IMR-90 (cell line): ENCODE data around the gene NISCH. TPM values are rescaled to one million over a fixed set of nuclear protein-coding genes. Genes with fewer than 3 reads are reported as not detected.
A peak's percentile ranks its signal among the peaks of the same experiment; 100 is the strongest.

Source experiments
- ATAC-seq: fragments of 200-7000 bp; cut with Tn5 transposase; 2 replicates; pipeline ENCODE4 v1.9.1; 2020; ENCODE audit warnings: low read depth, mild to moderate bottlenecking, moderate library complexity
- BruUV-seq: library from RNA; stranded (reverse); fragments of 400-500 nt; replicated peaks from 2 replicates; lab custom pipeline; 2021; lab: Mats Ljungman, UMichigan
- CTCF ChIA-PET: fragments of 300-600 bp; formaldehyde crosslinking; extraction: SDS; loops from one replicate; lab custom pipeline; 2021; ENCODE audit warnings: antibody characterized with exemption; lab: Yijun Ruan, JAX
- POLR2A ChIA-PET: fragments of 300-600 bp; sonication (Branson Sonifier 250); formaldehyde crosslinking; loops from one replicate; lab custom pipeline; 2022; ENCODE audit warnings: antibody characterized with exemption; ENCODE audit not compliant: unreplicated experiment; lab: Charles Lee
- DNase-seq: peaks from one replicate; pipeline ENCODE4 v3.0.0; 2013
- H2AFZ ChIP-seq: replicated peaks from 2 replicates; pipeline ENCODE3; 2013; ENCODE audit warnings: low read length, mild to moderate bottlenecking; ENCODE audit not compliant: poor library complexity
- H2AK5ac ChIP-seq: 2 replicates; pipeline ENCODE4 v1.6.1; 2013; ENCODE audit warnings: low read depth, low read length, inconsistent platforms
- H2AK9ac ChIP-seq: replicated peaks from 2 replicates; pipeline ENCODE3; 2013; ENCODE audit warnings: mild to moderate bottlenecking, low read depth, low read length, moderate library complexity; ENCODE audit not compliant: poor library complexity
- H2BK120ac ChIP-seq: 2 replicates; pipeline ENCODE4 v1.6.1; 2013; ENCODE audit warnings: low read depth, low read length, inconsistent platforms
- H2BK15ac ChIP-seq: 3 replicates; pipeline ENCODE4 v1.6.1; 2013; ENCODE audit warnings: low read depth, low read length, inconsistent platforms
- H2BK20ac ChIP-seq: 2 replicates; pipeline ENCODE4 v1.6.1; 2013; ENCODE audit warnings: low read depth, mild to moderate bottlenecking, inconsistent platforms, low read length, moderate library complexity
- H2BK5ac ChIP-seq: 2 replicates; pipeline ENCODE4 v1.6.1; 2013; ENCODE audit warnings: mild to moderate bottlenecking, low read depth, low read length, inconsistent platforms; ENCODE audit not compliant: poor library complexity, severe bottlenecking
- H3K14ac ChIP-seq: replicated peaks from 2 replicates; pipeline ENCODE4 v1.6.1; 2013; ENCODE audit warnings: low read depth, low read length, inconsistent platforms
- H3K18ac ChIP-seq: 2 replicates; pipeline ENCODE4 v1.6.1; 2013; ENCODE audit warnings: low read depth, low read length, control low read depth
- H3K23ac ChIP-seq: 2 replicates; pipeline ENCODE4 v1.6.1; 2013; ENCODE audit warnings: low read depth, low read length, inconsistent platforms
- H3K27ac ChIP-seq: 2 replicates; pipeline ENCODE4 v1.5.1; 2013; ENCODE audit warnings: mild to moderate bottlenecking, control low read depth, low read length; ENCODE audit not compliant: insufficient read depth
- H3K27me3 ChIP-seq: 2 replicates; pipeline ENCODE4 v1.6.1; 2013; ENCODE audit warnings: low read length; ENCODE audit not compliant: control insufficient read depth, insufficient read depth
- H3K36me3 ChIP-seq: 2 replicates; pipeline ENCODE4 v1.6.1; 2013; ENCODE audit warnings: low read length, mixed read lengths; ENCODE audit not compliant: control insufficient read depth, insufficient read depth
- H3K4ac ChIP-seq: 2 replicates; pipeline ENCODE4 v1.6.1; 2013; ENCODE audit warnings: low read depth, low read length, inconsistent platforms
- H3K4me1 ChIP-seq: 2 replicates; pipeline ENCODE4 v1.6.1; 2013; ENCODE audit warnings: low read length, mixed read lengths; ENCODE audit not compliant: control insufficient read depth, insufficient read depth
- H3K4me2 ChIP-seq: 2 replicates; pipeline ENCODE4 v1.6.1; 2013; ENCODE audit warnings: low read depth, mild to moderate bottlenecking, control low read depth, low read length, moderate library complexity
- H3K4me3 ChIP-seq: 2 replicates; pipeline ENCODE4 v1.5.1; 2013; ENCODE audit warnings: low read depth, mild to moderate bottlenecking, control low read depth, low read length, moderate library complexity; ENCODE audit not compliant: insufficient read depth
- H3K56ac ChIP-seq: 2 replicates; pipeline ENCODE4 v1.6.1; 2013; ENCODE audit warnings: low read length, inconsistent platforms; ENCODE audit not compliant: insufficient read depth; ENCODE audit errors: extremely low read depth
- H3K79me1 ChIP-seq, 2 experiments: 2 replicates each; pipeline ENCODE4 v1.6.1; 2013; ENCODE audit warnings: low read length in 2 of 2, inconsistent platforms in 1 of 2, low read depth in 1 of 2
- H3K9ac ChIP-seq: 2 replicates; pipeline ENCODE4 v1.6.1; 2013; ENCODE audit warnings: low read depth, low read length, control low read depth
- H3K9me1 ChIP-seq: 2 replicates; pipeline ENCODE4 v1.6.1; 2013; ENCODE audit warnings: low read length, inconsistent platforms; ENCODE audit not compliant: insufficient read depth
- H3K9me3 ChIP-seq: 2 replicates; pipeline ENCODE4 v1.6.1; 2013; ENCODE audit warnings: low read length; ENCODE audit not compliant: control insufficient read depth, insufficient read depth
- H4K20me1 ChIP-seq: 2 replicates; pipeline ENCODE4 v1.6.1; 2013; ENCODE audit warnings: low read length, inconsistent platforms; ENCODE audit not compliant: insufficient read depth
- H4K5ac ChIP-seq: 2 replicates; pipeline ENCODE4 v1.6.1; 2013; ENCODE audit warnings: mild to moderate bottlenecking, low read depth, low read length, control low read depth
- H4K8ac ChIP-seq, 2 experiments: 2 replicates each; pipeline ENCODE4 v1.6.1; 2013; ENCODE audit warnings: low read depth in 2 of 2, low read length in 2 of 2, control low read depth in 1 of 2, inconsistent platforms in 1 of 2
- H4K91ac ChIP-seq: 2 replicates; pipeline ENCODE4 v1.6.1; 2013; ENCODE audit warnings: low read depth, low read length, inconsistent platforms; ENCODE audit not compliant: insufficient read depth
- CEBPB ChIP-seq: IDR thresholded peaks from 2 replicates; pipeline ENCODE4 v1.6.1; 2012; ENCODE audit warnings: low read depth, low read length, improper control_type of control experiment
- CHD1 ChIP-seq: IDR thresholded peaks from 2 replicates; pipeline ENCODE4 v1.6.1; 2012; ENCODE audit warnings: low read depth, low read length, improper control_type of control experiment
- ELK1 ChIP-seq: fragments of 150-350 bp; IDR thresholded peaks from 2 replicates; pipeline ENCODE4 v1.6.1; 2016; ENCODE audit warnings: low read depth, mild to moderate bottlenecking, low read length, moderate library complexity, borderline replicate concordance
- FOS ChIP-seq: fragments of 150-350 bp; IDR thresholded peaks from 2 replicates; pipeline ENCODE4 v1.6.1; 2016; ENCODE audit warnings: low read depth, low read length
- MAFK ChIP-seq: IDR thresholded peaks from 2 replicates; pipeline ENCODE4 v1.6.1; 2012; ENCODE audit warnings: low read depth, low read length, improper control_type of control experiment
- MAZ ChIP-seq: IDR thresholded peaks from 2 replicates; pipeline ENCODE4 v1.6.1; 2012; ENCODE audit warnings: low read depth, mild to moderate bottlenecking, low read length, improper control_type of control experiment, moderate library complexity, borderline replicate concordance
- MXI1 ChIP-seq: IDR thresholded peaks from 2 replicates; pipeline ENCODE4 v1.6.1; 2012; ENCODE audit warnings: low read depth, mild to moderate bottlenecking, low read length, moderate library complexity, borderline replicate concordance
- NFE2L2 ChIP-seq: fragments of 150-350 bp; IDR thresholded peaks from 2 replicates; pipeline ENCODE4 v1.6.1; 2016; ENCODE audit warnings: low read depth, mild to moderate bottlenecking, low read length
- POLR2A ChIP-seq: IDR thresholded peaks from 2 replicates; pipeline ENCODE4 v1.6.1; 2012; ENCODE audit warnings: mild to moderate bottlenecking, low read depth, low read length
- RAD21 ChIP-seq: IDR thresholded peaks from 2 replicates; pipeline ENCODE4 v1.6.1; 2012; ENCODE audit warnings: low read length, improper control_type of control experiment
- RCOR1 ChIP-seq: IDR thresholded peaks from 2 replicates; pipeline ENCODE4 v1.6.1; 2012; ENCODE audit warnings: mild to moderate bottlenecking, low read length, improper control_type of control experiment; ENCODE audit not compliant: insufficient replicate concordance
- RFX5 ChIP-seq: IDR thresholded peaks from 2 replicates; pipeline ENCODE4 v1.8.0; 2012; ENCODE audit warnings: low read depth, mild to moderate bottlenecking, low read length, moderate library complexity
- SMC3 ChIP-seq: fragments of 150-350 bp; IDR thresholded peaks from 2 replicates; pipeline ENCODE4 v1.6.1; 2016; ENCODE audit warnings: low read depth, mild to moderate bottlenecking, antibody characterized with exemption, low read length, moderate library complexity
- USF2 ChIP-seq: fragments of 150-350 bp; IDR thresholded peaks from 2 replicates; pipeline ENCODE4 v1.6.1; 2017; ENCODE audit warnings: mild to moderate bottlenecking, antibody characterized with exemption, low read length, low read depth
- WGBS, 2 experiments: methylation state at CpG; one replicate each; pipeline versions ENCODE4 v1.1.5 to v1.1.7; 2013; ENCODE audit warnings: missing lambda C conversion rate in 2 of 2; ENCODE audit not compliant: insufficient read length in 1 of 2; ENCODE audit errors: extremely low coverage in 2 of 2; 5-methylcytosine and 5-hydroxymethylcytosine counted together
- dilution Hi-C: fragments of 300-500 bp; cut with HindIII; formaldehyde crosslinking; loops from one replicate; pipeline ENCODE4 v1.14.3; 2018; ENCODE audit warnings: low sequenced_read_pairs; ENCODE audit not compliant: unreplicated experiment
- in situ Hi-C: fragments of 300-500 bp; cut with MboI; formaldehyde crosslinking; loops from 3 replicates; pipeline ENCODE4 v1.14.3; 2019; ENCODE audit warnings: low sequenced_read_pairs, inconsistent platforms, mixed read lengths
- intact Hi-C: fragments of 100-400 bp; cut with micrococcal nuclease; formaldehyde crosslinking; loops from 2 replicates; pipeline ENCODE4 v1.10.0; 2022
- polyA plus RNA-seq, 3 experiments: library from polyadenylated mRNA; depleted of rRNA; stranded (reverse); fragments of >200 nt; gene quantifications; 2 replicates each; pipeline ENCODE4 v1.2.3, GENCODE V29; 2012; ENCODE audit warnings: low replicate concordance in 1 of 3
- total RNA-seq: library from RNA; depleted of rRNA; stranded (reverse); fragments of >200 nt; gene quantifications from 2 replicates; pipeline ENCODE4 v1.2.3, GENCODE V29; 2012
- TF ChIP-seq, protein P1 (sequence below): conservative IDR thresholded peaks from 2 replicates; pipeline ENCODE4 v1.5.1; 2012; ENCODE audit warnings: mild to moderate bottlenecking, low read depth, low read length, improper control_type of control experiment

The NISCH gene
- total and polyA plus RNA-seq, 2 of the 4 experiments (the other 2 are of a cell fraction) = 36.9 to 86.0 TPM

- H3K4me3 ChIP-seq = peak overlapping the region; percentile 99
- peaks cover 37 to 53% of the 10 kb centered on the region in 2 experiments for H3K79me1 ChIP-seq
- peaks cover 15% of the 10 kb centered on the region for H3K4me1 ChIP-seq
- H3K14ac ChIP-seq = peak overlapping the region; percentile 98
- H3K9me1 ChIP-seq = peaks cover 20% of the 10 kb centered on the region
- H4K5ac ChIP-seq = peak overlapping the region; percentile 22; the same call in 1 of the 2 replicates
- TF ChIP-seq CHD1 (no peak), RCOR1 (no peak), FOS (no peak), RAD21 (no peak), RFX5 (no peak), ELK1 (no peak), MXI1 (no peak), SMC3 (no peak), USF2 (no peak), POLR2A (no peak), NFE2L2 (no peak), MAZ (no peak), MAFK (no peak), CEBPB (no peak)
- TF ChIP-seq, protein P1, sequence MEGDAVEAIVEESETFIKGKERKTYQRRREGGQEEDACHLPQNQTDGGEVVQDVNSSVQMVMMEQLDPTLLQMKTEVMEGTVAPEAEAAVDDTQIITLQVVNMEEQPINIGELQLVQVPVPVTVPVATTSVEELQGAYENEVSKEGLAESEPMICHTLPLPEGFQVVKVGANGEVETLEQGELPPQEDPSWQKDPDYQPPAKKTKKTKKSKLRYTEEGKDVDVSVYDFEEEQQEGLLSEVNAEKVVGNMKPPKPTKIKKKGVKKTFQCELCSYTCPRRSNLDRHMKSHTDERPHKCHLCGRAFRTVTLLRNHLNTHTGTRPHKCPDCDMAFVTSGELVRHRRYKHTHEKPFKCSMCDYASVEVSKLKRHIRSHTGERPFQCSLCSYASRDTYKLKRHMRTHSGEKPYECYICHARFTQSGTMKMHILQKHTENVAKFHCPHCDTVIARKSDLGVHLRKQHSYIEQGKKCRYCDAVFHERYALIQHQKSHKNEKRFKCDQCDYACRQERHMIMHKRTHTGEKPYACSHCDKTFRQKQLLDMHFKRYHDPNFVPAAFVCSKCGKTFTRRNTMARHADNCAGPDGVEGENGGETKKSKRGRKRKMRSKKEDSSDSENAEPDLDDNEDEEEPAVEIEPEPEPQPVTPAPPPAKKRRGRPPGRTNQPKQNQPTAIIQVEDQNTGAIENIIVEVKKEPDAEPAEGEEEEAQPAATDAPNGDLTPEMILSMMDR = no peak
- peak overlapping the region; percentile 11 to 77; a peak in 2 of 4 replicates for H4K8ac ChIP-seq
- peaks cover 22% of the 10 kb centered on the region for H4K20me1 ChIP-seq
- H3K9ac ChIP-seq = peak overlapping the region; percentile 60
- no peak overlapping the region for H2BK120ac ChIP-seq
- no peak overlapping the region for H2BK20ac ChIP-seq
- H2BK5ac ChIP-seq = peak overlapping the region; percentile 3
- no peak overlapping the region for H3K18ac ChIP-seq
- peak overlapping the region; percentile 96 for H3K23ac ChIP-seq
- no peaks in the 10 kb centered on the region for H3K9me3 ChIP-seq
- peak overlapping the region; percentile 92 for H2AK5ac ChIP-seq
- H3K27ac ChIP-seq = peak overlapping the region; percentile 92
- peak overlapping the region; percentile 89 for H4K91ac ChIP-seq
- peak overlapping the region; percentile 92 for H3K4ac ChIP-seq
- intact Hi-C loops = no loop called here
- no TSS peak for BruUV-seq
- H3K27me3 ChIP-seq = no peaks in the 10 kb centered on the region
- dilution Hi-C loops = no loop called here
- peak overlapping the region; percentile 84 for H2AK9ac ChIP-seq
- no CpG with 5 or more reads among the region's 5 CpGs for WGBS, 2 experiments
- ATAC-seq (no peak), DNase-seq (no peak)
- H3K4me2 ChIP-seq = peak overlapping the region; percentile 93
- H3K56ac ChIP-seq = no peak overlapping the region
- H2AFZ ChIP-seq = peak overlapping the region; percentile 93
- ChIA-PET POLR2A (no interaction called here), CTCF (interaction anchor here (0.6 to 1.1 kb wide), 3 partner anchors 9 to 44 kb away, joined by 3 read pairs; no protein-coding TSS in a partner anchor)
- H2BK15ac ChIP-seq = no peak overlapping the region
- in situ Hi-C loops = no loop called here
- peaks cover 29% of the 10 kb centered on the region for H3K36me3 ChIP-seq
Measured at GRCh38 chr3:52456800-52457183, 1.4 kb downstream of the NISCH start.
